Measurements from ENCODE around the gene CKMT2.

The CKMT2 gene

GRCh38 chr5:81233080-81233634 is at the start of gene CKMT2:
Gene CKMT2, plus strand, starts transcription at chr5:81233322. Its CDS starts 17,811 bp downstream, at chr5:81251133.
- H3K27ac ChIP-seq (ENCODE audit: low read length), result peak within 1 kb of the TSS; percentile 47
- H3K9ac ChIP-seq (ENCODE audit: low read length), result peak within 1 kb of the TSS; percentile 65

GRCh38 chr5:81183811-81184748 is 49.0 kb upstream of the CKMT2 start:
- Histone ChIP-seq H3K9me3 (ENCODE audit: control insufficient read depth, low read depth, low read length) (no peaks in the 10 kb centered on the region), H3K4me1 (ENCODE audit: control insufficient read depth, low read depth, low read length) (peaks cover 10% of the 10 kb centered on the region), H3K27me3 (ENCODE audit: control insufficient read depth, insufficient read depth, low read length) (no peaks in the 10 kb centered on the region), H3K27ac (ENCODE audit: low read length) (no peak overlapping the region), H3K36me3 (ENCODE audit: control insufficient read depth, low read depth, low read length) (no peaks in the 10 kb centered on the region), H3K4me3 (ENCODE audit: low read length) (no peak overlapping the region), H3K9ac (ENCODE audit: low read length) (no peak overlapping the region)

More at GRCh38 chr5:81233080-81233634, at the start of gene CKMT2:
- Histone ChIP-seq H3K9me3 (ENCODE audit: control insufficient read depth, low read depth, low read length) (no peaks in the 10 kb centered on the region), H3K27me3 (ENCODE audit: control insufficient read depth, insufficient read depth, low read length) (no peaks in the 10 kb centered on the region), H3K4me1 (ENCODE audit: control insufficient read depth, low read depth, low read length) (peaks cover 23% of the 10 kb centered on the region), H3K36me3 (ENCODE audit: control insufficient read depth, low read depth, low read length) (peaks cover 5% of the 10 kb centered on the region), H3K4me3 (ENCODE audit: low read length) (peak within 1 kb of the TSS; percentile 85)

GRCh38 chr5:81184749-81185110 is 48.4 kb upstream of the CKMT2 start:
- Histone ChIP-seq H3K27me3 (ENCODE audit: control insufficient read depth, insufficient read depth, low read length) (no peaks in the 10 kb centered on the region), H3K27ac (ENCODE audit: low read length) (no peak overlapping the region), H3K9me3 (ENCODE audit: control insufficient read depth, low read depth, low read length) (no peaks in the 10 kb centered on the region), H3K36me3 (ENCODE audit: control insufficient read depth, low read depth, low read length) (no peaks in the 10 kb centered on the region), H3K9ac (ENCODE audit: low read length) (no peak overlapping the region), H3K4me1 (ENCODE audit: control insufficient read depth, low read depth, low read length) (peaks cover 10% of the 10 kb centered on the region), H3K4me3 (ENCODE audit: low read length) (no peak overlapping the region)

- Histone ChIP-seq H3K9me3 (ENCODE audit: control insufficient read depth, low read depth, low read length) (no peaks in the 10 kb centered on the region), H3K4me1 (ENCODE audit: control insufficient read depth, low read depth, low read length) (peaks cover 3% of the 10 kb centered on the region), H3K27ac (ENCODE audit: low read length) (no peak overlapping the region), H3K9ac (ENCODE audit: low read length) (no peak overlapping the region), H3K27me3 (ENCODE audit: control insufficient read depth, insufficient read depth, low read length) (no peaks in the 10 kb centered on the region), H3K4me3 (ENCODE audit: low read length) (no peak overlapping the region), H3K36me3 (ENCODE audit: control insufficient read depth, low read depth, low read length) (no peaks in the 10 kb centered on the region)
These were observed 45.2 kb upstream of the CKMT2 start for GRCh38 chr5:81187885-81188284.

- no peak overlapping the region for H3K27ac ChIP-seq (ENCODE audit: low read length)
- H3K4me1 ChIP-seq (ENCODE audit: control insufficient read depth, low read depth, low read length), result peaks cover 3% of the 10 kb centered on the region
- no peaks in the 10 kb centered on the region for H3K27me3 ChIP-seq (ENCODE audit: control insufficient read depth, insufficient read depth, low read length)
- no peaks in the 10 kb centered on the region for H3K36me3 ChIP-seq (ENCODE audit: control insufficient read depth, low read depth, low read length)
- H3K9me3 ChIP-seq (ENCODE audit: control insufficient read depth, low read depth, low read length), result no peaks in the 10 kb centered on the region
- no peak overlapping the region for H3K4me3 ChIP-seq (ENCODE audit: low read length)
- no peak overlapping the region for H3K9ac ChIP-seq (ENCODE audit: low read length)
These were observed 44.2 kb upstream of the CKMT2 start for GRCh38 chr5:81188962-81189361.

GRCh38 chr5:81189875-81190498 is 43.1 kb upstream of the CKMT2 start:
- Histone ChIP-seq H3K27ac (ENCODE audit: low read length) (no peak overlapping the region), H3K4me1 (ENCODE audit: control insufficient read depth, low read depth, low read length) (peaks cover 9% of the 10 kb centered on the region), H3K36me3 (ENCODE audit: control insufficient read depth, low read depth, low read length) (no peaks in the 10 kb centered on the region), H3K27me3 (ENCODE audit: control insufficient read depth, insufficient read depth, low read length) (peaks cover 7% of the 10 kb centered on the region), H3K9ac (ENCODE audit: low read length) (no peak overlapping the region), H3K9me3 (ENCODE audit: control insufficient read depth, low read depth, low read length) (no peaks in the 10 kb centered on the region), H3K4me3 (ENCODE audit: low read length) (no peak overlapping the region)

GRCh38 chr5:81191726-81192372 is 41.3 kb upstream of the CKMT2 start:
- H3K9ac ChIP-seq (ENCODE audit: low read length), result no peak overlapping the region

GRCh38 chr5:81192373-81192750 is 40.8 kb upstream of the CKMT2 start:
- Histone ChIP-seq H3K27me3 (ENCODE audit: control insufficient read depth, insufficient read depth, low read length) (peaks cover 7% of the 10 kb centered on the region), H3K27ac (ENCODE audit: low read length) (no peak overlapping the region), H3K4me1 (ENCODE audit: control insufficient read depth, low read depth, low read length) (peaks cover 13% of the 10 kb centered on the region), H3K4me3 (ENCODE audit: low read length) (no peak overlapping the region), H3K36me3 (ENCODE audit: control insufficient read depth, low read depth, low read length) (no peaks in the 10 kb centered on the region), H3K9ac (ENCODE audit: low read length) (no peak overlapping the region), H3K9me3 (ENCODE audit: control insufficient read depth, low read depth, low read length) (no peaks in the 10 kb centered on the region)

More at GRCh38 chr5:81191726-81192372, 41.3 kb upstream of the CKMT2 start:
- Histone ChIP-seq H3K27me3 (ENCODE audit: control insufficient read depth, insufficient read depth, low read length) (peaks cover 7% of the 10 kb centered on the region), H3K9me3 (ENCODE audit: control insufficient read depth, low read depth, low read length) (no peaks in the 10 kb centered on the region), H3K4me1 (ENCODE audit: control insufficient read depth, low read depth, low read length) (peaks cover 13% of the 10 kb centered on the region), H3K4me3 (ENCODE audit: low read length) (no peak overlapping the region), H3K27ac (ENCODE audit: low read length) (no peak overlapping the region), H3K36me3 (ENCODE audit: control insufficient read depth, low read depth, low read length) (no peaks in the 10 kb centered on the region)

- Histone ChIP-seq H3K36me3 (ENCODE audit: control insufficient read depth, low read depth, low read length) (no peaks in the 10 kb centered on the region), H3K9ac (ENCODE audit: low read length) (no peak overlapping the region), H3K4me3 (ENCODE audit: low read length) (peak overlapping the region; percentile 5), H3K27me3 (ENCODE audit: control insufficient read depth, insufficient read depth, low read length) (peaks cover 7% of the 10 kb centered on the region), H3K4me1 (ENCODE audit: control insufficient read depth, low read depth, low read length) (peaks cover 13% of the 10 kb centered on the region), H3K27ac (ENCODE audit: low read length) (no peak overlapping the region), H3K9me3 (ENCODE audit: control insufficient read depth, low read depth, low read length) (no peaks in the 10 kb centered on the region)
These were observed 38.3 kb upstream of the CKMT2 start for GRCh38 chr5:81194633-81195334.

GRCh38 chr5:81195335-81195929 is 37.7 kb upstream of the CKMT2 start:
- no peaks in the 10 kb centered on the region for H3K36me3 ChIP-seq (ENCODE audit: control insufficient read depth, low read depth, low read length)
- H3K4me1 ChIP-seq (ENCODE audit: control insufficient read depth, low read depth, low read length), result peaks cover 13% of the 10 kb centered on the region
- H3K27me3 ChIP-seq (ENCODE audit: control insufficient read depth, insufficient read depth, low read length), result peaks cover 7% of the 10 kb centered on the region
- H3K9ac ChIP-seq (ENCODE audit: low read length), result no peak overlapping the region
- H3K9me3 ChIP-seq (ENCODE audit: control insufficient read depth, low read depth, low read length), result no peaks in the 10 kb centered on the region
- no peak overlapping the region for H3K27ac ChIP-seq (ENCODE audit: low read length)
- no peak overlapping the region for H3K4me3 ChIP-seq (ENCODE audit: low read length)

All from iPS-18a (cell line).